SJCRH30 (cell line): ENCODE measurements around the gene TMEM259. TPM values are rescaled to one million over a fixed set of nuclear protein-coding genes. Genes with fewer than 3 reads are reported as not detected.
"Not testable (repeated sequence)": the region's sequence is repeated elsewhere in the genome, so short reads cannot be mapped to it uniquely, and the experiment has no call there.

Source experiments
- DNase-seq, 2 experiments: peaks; one replicate each; pipeline ENCODE4 v3.0.0-alpha.2; 2015 to 2020
- H3K27ac ChIP-seq: fragments of 250-450 bp; sonication (Bioruptor Pico); 2 replicates; pipeline ENCODE4 v1.5.1; 2020; ENCODE audit warnings: mild to moderate bottlenecking, moderate library complexity
- H3K27me3 ChIP-seq: fragments of 250-450 bp; sonication (Bioruptor Pico); 2 replicates; pipeline ENCODE4 v1.5.1; 2020; ENCODE audit warnings: mild to moderate bottlenecking, moderate library complexity
- H3K36me3 ChIP-seq: fragments of 250-450 bp; sonication (Bioruptor Pico); 2 replicates; pipeline ENCODE4 v1.5.1; 2020; ENCODE audit warnings: mild to moderate bottlenecking, moderate library complexity
- H3K4me1 ChIP-seq: fragments of 250-450 bp; sonication (Bioruptor Pico); 2 replicates; pipeline ENCODE4 v1.5.1; 2020; ENCODE audit warnings: mild to moderate bottlenecking, moderate library complexity
- H3K4me3 ChIP-seq: fragments of 250-450 bp; sonication (Bioruptor Pico); 2 replicates; pipeline ENCODE4 v1.5.1; 2020; ENCODE audit warnings: mild to moderate bottlenecking, moderate library complexity
- H3K9me3 ChIP-seq: fragments of 250-450 bp; sonication (Bioruptor Pico); replicated peaks from 2 replicates; pipeline ENCODE4 v1.5.1; 2020; ENCODE audit warnings: mild to moderate bottlenecking, moderate library complexity
- total RNA-seq: library from RNA; depleted of rRNA; stranded (reverse); fragments of >200 nt; shearing (Covaris generic); gene quantifications from 2 replicates; pipeline ENCODE4 v1.2.3, GENCODE V29; 2014

TMEM259 gene
- total RNA-seq, 1 experiment from 2014 or later, result 66.8 TPM

DNA sequence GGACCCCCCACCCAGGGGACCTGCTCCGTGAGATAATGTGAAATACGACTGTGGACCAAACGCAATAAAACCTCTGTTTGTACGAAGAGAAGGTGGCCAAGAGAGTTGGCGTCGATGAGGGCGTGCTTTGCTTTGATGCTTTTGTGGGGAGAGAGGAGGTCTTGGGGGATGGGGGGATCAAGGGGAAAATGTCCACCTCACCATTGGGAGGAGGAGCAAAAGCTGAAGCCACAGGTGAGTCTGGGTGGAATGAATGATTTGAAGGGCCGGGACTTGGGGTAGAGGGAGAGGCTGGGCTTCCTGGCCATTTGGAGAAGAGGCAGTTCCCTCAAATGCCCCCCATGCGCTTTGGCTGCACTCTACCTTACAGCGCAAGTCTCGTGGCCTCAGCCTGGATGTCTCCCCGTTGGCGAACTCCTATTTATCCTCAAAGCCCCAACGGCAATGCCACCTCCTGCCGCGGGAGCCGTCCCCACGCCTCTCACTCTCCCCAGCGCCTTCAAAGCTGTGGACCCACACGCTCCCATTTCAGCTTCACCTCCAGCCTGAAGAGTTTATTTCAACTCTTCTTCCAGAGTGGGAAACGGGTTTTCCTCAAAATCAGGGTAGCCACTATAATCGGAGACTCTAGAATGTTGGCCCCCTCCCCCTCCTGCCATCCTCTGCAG, 18.2 kb upstream of the TMEM259 start:
- Histone ChIP-seq H3K4me1 (peaks cover 26% of the 10 kb centered on the region), H3K27me3 (no peaks in the 10 kb centered on the region), H3K4me3 (no peak overlapping the region), H3K9me3 (no peaks in the 10 kb centered on the region), H3K36me3 (peaks cover 18% of the 10 kb centered on the region), H3K27ac (no peak overlapping the region)
- DNase-seq, result no peak

DNA sequence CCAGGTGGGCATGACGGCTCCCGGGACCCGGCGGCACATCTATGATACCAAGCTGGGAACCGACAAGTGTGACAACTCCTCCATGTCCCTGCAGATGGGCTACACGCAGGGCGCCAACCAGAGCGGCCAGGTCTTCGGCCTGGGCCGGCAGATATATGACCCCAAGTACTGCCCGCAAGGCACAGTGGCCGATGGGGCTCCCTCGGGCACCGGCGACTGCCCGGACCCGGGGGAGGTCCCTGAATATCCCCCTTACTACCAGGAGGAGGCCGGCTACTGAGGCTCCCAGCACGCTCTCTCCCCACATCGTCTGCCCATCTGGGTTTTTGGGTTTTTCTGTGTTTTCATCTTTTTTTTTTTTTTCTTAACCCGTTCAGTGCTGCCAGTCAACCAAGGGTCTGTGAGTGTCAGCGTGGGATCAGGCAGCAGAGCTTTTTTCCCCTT, 16.7 kb upstream of the TMEM259 start:
- H3K36me3 ChIP-seq, result peaks cover 26% of the 10 kb centered on the region
- H3K27ac ChIP-seq, result no peak overlapping the region
- no peak overlapping the region for H3K4me3 ChIP-seq
- no peaks in the 10 kb centered on the region for H3K27me3 ChIP-seq
- no peaks in the 10 kb centered on the region for H3K9me3 ChIP-seq
- peaks cover 19% of the 10 kb centered on the region for H3K4me1 ChIP-seq
- DNase-seq, result no peak

- Histone ChIP-seq H3K27me3 (no peaks in the 10 kb centered on the region), H3K4me3 (no peak overlapping the region), H3K9me3 (no peaks in the 10 kb centered on the region), H3K27ac (no peak overlapping the region), H3K4me1 (peaks cover 3% of the 10 kb centered on the region), H3K36me3 (peaks cover 38% of the 10 kb centered on the region)
- no peak for DNase-seq
Measured at GRCh38 chr19:1035998-1036621, 15.2 kb upstream of the TMEM259 start.

GRCh38 chr19:1032264-1032867, 11.4 kb upstream of the TMEM259 start:
- H3K27ac ChIP-seq, result no peak overlapping the region
- no peak for DNase-seq
- H3K9me3 ChIP-seq, result no peaks in the 10 kb centered on the region
- H3K36me3 ChIP-seq, result peaks cover 46% of the 10 kb centered on the region
- H3K4me1 ChIP-seq, result no peaks in the 10 kb centered on the region
- H3K4me3 ChIP-seq, result no peak overlapping the region
- no peaks in the 10 kb centered on the region for H3K27me3 ChIP-seq

- Histone ChIP-seq H3K4me1 (no peaks in the 10 kb centered on the region), H3K27me3 (no peaks in the 10 kb centered on the region), H3K27ac (peak overlapping the region; percentile 79), H3K36me3 (peaks cover 26% of the 10 kb centered on the region), H3K9me3 (no peaks in the 10 kb centered on the region), H3K4me3 (peak overlapping the region; percentile 97)
- DNase-seq, result peak; percentile 96 to 97
Measured at GRCh38 chr19:1028062-1028926, 7.4 kb upstream of the TMEM259 start.

GRCh38 chr19:1027650-1028061, 6.7 kb upstream of the TMEM259 start:
- H3K36me3 ChIP-seq, result peaks cover 19% of the 10 kb centered on the region
- H3K27ac ChIP-seq, result peak overlapping the region; percentile 79
- DNase-seq, result peak in 1 of 2 experiments; percentile 42
- no peaks in the 10 kb centered on the region for H3K27me3 ChIP-seq
- H3K4me1 ChIP-seq, result no peaks in the 10 kb centered on the region; the same call in 1 of the 2 replicates
- no peaks in the 10 kb centered on the region for H3K9me3 ChIP-seq
- H3K4me3 ChIP-seq, result peak overlapping the region; percentile 97

GRCh38 chr19:1026783-1027649, 6.1 kb upstream of the TMEM259 start:
- H3K27me3 ChIP-seq, result no peaks in the 10 kb centered on the region
- DNase-seq, result peak; percentile 47 to 54

DNA sequence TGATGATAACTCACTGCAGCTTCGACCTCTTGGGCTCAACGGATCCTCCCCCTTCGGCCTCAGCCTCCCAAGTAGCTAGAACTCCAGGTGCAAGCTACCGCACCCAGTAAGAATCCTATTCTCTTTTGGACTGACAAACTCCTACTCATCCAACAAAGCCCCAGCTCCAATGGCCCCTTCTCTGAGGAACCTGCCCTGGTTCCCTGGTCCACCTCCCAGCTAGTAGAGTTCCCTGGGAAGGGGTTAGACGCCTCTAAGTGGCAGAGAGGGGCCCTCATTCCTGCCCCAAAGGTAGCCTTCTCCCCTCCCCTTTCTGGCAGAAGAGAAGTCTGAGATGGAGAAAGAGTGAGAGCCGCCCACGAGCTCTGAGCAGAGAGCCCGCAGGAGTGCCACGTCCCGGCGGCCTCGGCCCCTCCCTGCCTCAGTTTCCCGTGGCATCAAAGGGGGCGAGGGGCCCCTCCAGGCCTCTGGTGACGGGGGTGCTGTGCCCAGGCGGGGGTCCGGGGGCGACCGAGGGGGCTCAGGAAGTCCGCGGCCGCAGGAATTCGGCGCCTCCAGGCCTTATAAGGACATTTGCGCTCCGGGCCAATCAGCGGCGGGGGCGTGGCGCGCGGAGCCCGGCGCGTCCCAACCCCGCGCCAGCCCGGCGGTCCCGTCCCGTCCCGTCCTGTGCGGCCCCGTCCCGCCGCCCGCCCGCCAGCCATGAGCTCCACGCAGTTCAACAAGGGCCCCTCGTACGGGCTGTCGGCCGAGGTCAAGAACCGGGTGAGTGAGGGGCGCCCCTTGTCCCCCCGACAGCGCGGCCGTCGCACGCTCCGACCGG, 5.2 kb upstream of the TMEM259 start, which contains the start of gene CNN2:
Gene CNN2, plus strand, starts transcription at position 649 of the 823 bp plus-strand sequence. Its CDS starts 54 bp downstream, at position 703.
- H3K27me3 ChIP-seq, result no peaks in the 10 kb centered on the region
- peaks cover 8% of the 10 kb centered on the region for H3K36me3 ChIP-seq
- peak; percentile 76 to 79 for DNase-seq
- H3K9me3 ChIP-seq, result no peaks in the 10 kb centered on the region
- peaks cover 3% of the 10 kb centered on the region; the same call in 1 of the 2 replicates for H3K4me1 ChIP-seq
- H3K4me3 ChIP-seq, result peak within 1 kb of the TSS; percentile 97
- H3K27ac ChIP-seq, result peak within 1 kb of the TSS; percentile 79

More at GRCh38 chr19:1026783-1027649, 6.1 kb upstream of the TMEM259 start:
- Histone ChIP-seq H3K4me3 (peak overlapping the region; percentile 97), H3K27ac (peak overlapping the region; percentile 79), H3K9me3 (no peaks in the 10 kb centered on the region), H3K4me1 (peaks cover 3% of the 10 kb centered on the region; the same call in 1 of the 2 replicates), H3K36me3 (peaks cover 13% of the 10 kb centered on the region)

- H3K9me3 ChIP-seq, H3K27ac ChIP-seq, DNase-seq, H3K27me3 ChIP-seq, H3K36me3 ChIP-seq, H3K4me1 ChIP-seq, H3K4me3 ChIP-seq: not testable (repeated sequence)
Measured at GRCh38 chr19:1025080-1025479, 4.2 kb upstream of the TMEM259 start.

- not testable (repeated sequence) for H3K27ac ChIP-seq, H3K36me3 ChIP-seq, H3K4me3 ChIP-seq, H3K27me3 ChIP-seq, DNase-seq, H3K9me3 ChIP-seq, H3K4me1 ChIP-seq
Measured at GRCh38 chr19:1023883-1024188, 2.9 kb upstream of the TMEM259 start.

- Histone ChIP-seq H3K36me3 (peaks cover 2% of the 10 kb centered on the region; the same call in 1 of the 2 replicates), H3K27ac (peak overlapping the region; percentile 33; the same call in 1 of the 2 replicates), H3K4me1 (peaks cover 3% of the 10 kb centered on the region; the same call in 1 of the 2 replicates), H3K4me3 (peak overlapping the region; percentile 74), H3K27me3 (no peaks in the 10 kb centered on the region), H3K9me3 (no peaks in the 10 kb centered on the region)
- peak in 1 of 2 experiments; percentile 30 for DNase-seq
Measured at GRCh38 chr19:1019980-1020867, 699 bp downstream of the TMEM259 start.

DNA sequence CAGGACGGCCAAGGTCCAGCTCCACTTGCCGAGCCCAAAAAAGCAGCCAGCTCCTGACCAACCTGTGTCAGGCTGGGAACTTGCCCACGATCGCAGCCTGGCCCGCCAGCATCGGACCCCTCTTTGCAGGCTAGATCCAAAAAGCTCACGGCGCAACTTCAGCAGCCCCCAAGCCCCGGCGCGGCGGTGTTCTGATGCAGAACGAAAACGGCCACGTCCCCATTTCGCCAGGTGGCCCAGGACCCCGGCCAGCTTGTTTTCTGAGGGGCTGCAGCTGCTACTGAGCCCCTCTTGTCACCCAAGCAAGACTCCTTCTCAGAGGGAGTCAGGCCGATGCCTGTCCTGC, 1.3 kb downstream of the TMEM259 start:
- no peak for DNase-seq
- Histone ChIP-seq H3K9me3 (no peaks in the 10 kb centered on the region), H3K27ac (no peak overlapping the region), H3K36me3 (peaks cover 2% of the 10 kb centered on the region), H3K4me3 (peak overlapping the region; percentile 74), H3K27me3 (no peaks in the 10 kb centered on the region), H3K4me1 (peaks cover 3% of the 10 kb centered on the region; the same call in 1 of the 2 replicates)
